CMK (cell line): ENCODE data around the gene N4BP2.

Experiments used
- DNase-seq: peaks from one replicate; pipeline ENCODE4 v3.0.0-alpha.2; 2010; ENCODE audit warnings: low read depth

Gene N4BP2

DNA sequence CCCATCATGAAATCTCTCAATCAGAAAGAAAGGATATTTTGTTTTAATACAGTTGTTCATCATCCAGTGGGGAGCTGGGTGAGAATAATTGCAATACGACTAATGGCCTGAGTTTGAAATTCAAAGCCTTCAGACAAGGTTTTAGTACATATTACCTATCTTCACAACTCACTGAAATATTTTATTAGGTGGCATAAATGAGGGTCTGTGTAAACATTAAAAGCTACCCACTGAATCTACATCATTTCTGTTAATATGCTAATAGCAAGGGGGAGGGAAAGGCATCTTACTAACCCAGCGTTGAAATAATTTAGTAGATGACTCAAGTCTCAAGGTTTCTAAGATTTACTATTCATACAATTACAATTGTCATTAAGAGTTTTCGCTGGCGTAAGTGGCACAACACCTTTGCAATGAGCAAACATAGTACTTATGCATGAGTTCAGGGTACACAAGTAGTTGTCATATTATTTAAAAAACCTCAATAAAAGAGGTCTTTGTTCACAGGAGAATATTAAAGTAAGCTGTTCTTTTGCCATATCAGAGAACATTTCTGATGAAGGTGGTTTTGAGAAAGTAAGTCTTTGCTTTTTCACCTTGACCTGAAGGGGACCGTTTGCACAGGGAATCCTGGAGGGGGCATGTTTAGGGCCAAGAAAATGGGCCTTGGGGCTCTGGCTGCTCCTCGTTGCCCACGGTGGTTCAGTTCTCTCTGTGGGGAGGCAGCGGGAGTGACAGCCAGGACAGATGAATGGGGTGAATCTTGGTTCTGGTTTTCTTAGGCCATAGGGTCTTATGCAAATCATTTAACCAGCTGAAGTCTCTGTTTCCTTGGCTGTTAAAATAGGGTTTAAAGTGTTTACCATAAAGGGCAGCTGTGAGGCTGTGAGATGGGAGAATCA, 135.7 kb downstream of the N4BP2 start:
- DNase-seq = no peak

DNA sequence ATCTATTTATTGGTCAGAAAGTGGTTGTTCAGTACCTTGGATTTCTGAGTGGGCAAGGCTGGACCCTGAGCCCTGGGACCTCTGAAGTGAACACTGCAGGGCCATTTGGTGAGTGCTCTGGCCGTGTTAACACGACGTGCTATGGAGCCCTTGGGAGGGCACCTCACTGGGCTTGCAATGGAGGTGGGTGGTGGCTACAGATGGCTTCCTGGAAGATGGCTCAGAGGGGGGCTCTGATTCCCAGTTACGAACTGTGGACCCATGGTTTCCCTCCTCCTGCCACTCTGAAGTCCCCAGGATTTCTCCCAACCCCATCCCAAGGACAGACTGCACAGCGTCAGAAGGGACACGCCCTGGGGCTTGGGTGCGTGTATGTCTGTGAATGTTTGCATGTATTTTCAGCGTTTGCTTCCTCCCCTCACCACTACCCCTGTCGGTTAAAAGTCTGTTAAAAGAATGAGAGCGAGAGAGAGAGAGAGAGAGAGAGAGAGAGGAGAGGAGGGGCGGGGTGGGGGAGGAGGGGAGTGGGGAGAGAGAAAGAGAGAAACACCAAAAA, 136.4 kb downstream of the N4BP2 start:
- DNase-seq = no peak

DNA sequence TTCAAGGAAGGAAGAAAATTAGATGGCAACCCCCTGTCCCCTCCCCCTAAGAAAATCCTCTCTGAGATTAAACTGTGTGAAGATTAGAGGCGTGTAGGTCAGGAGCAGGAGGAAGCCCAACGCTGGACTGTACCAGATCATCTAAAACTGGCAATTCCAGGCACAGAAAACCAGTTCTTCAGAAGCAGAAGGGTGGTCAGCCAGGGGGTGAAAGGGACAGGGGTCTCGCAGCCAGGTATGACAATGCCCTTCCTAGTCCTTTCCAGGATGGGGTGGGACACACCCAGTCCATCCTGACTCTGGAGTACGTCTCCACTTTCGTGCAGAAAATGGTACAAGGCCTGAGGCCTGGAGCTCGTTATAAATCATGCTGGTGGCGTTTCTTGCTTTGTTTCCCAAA, 136.9 kb downstream of the N4BP2 start:
- DNase-seq = no peak

DNA sequence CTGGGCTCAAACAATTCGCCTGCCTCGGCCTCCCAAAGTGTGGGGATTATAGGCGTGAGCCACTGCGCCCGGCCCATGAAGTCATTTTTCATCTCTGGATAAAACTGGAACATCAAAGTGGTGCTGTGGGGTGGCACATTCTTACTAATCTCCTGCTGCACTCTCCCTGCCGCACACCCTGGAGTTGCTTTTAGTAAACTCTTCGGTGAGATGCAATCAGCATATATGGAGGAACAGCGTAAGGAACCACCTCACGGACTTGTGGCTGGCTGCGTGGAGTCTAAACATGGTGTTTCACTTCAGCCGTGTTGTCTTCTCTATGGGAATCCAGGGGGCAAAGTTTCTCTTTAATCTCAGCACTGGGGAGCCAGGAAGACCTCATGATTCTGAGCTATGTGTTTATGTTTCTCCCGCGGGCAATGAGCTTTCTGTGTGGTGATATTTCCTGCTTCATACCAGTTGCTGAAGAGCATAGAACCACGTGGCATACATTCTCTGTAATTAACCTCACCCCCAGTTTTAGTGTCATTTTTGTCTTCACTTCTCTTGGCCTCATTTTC, 138.0 kb downstream of the N4BP2 start:
- DNase-seq = no peak

DNA sequence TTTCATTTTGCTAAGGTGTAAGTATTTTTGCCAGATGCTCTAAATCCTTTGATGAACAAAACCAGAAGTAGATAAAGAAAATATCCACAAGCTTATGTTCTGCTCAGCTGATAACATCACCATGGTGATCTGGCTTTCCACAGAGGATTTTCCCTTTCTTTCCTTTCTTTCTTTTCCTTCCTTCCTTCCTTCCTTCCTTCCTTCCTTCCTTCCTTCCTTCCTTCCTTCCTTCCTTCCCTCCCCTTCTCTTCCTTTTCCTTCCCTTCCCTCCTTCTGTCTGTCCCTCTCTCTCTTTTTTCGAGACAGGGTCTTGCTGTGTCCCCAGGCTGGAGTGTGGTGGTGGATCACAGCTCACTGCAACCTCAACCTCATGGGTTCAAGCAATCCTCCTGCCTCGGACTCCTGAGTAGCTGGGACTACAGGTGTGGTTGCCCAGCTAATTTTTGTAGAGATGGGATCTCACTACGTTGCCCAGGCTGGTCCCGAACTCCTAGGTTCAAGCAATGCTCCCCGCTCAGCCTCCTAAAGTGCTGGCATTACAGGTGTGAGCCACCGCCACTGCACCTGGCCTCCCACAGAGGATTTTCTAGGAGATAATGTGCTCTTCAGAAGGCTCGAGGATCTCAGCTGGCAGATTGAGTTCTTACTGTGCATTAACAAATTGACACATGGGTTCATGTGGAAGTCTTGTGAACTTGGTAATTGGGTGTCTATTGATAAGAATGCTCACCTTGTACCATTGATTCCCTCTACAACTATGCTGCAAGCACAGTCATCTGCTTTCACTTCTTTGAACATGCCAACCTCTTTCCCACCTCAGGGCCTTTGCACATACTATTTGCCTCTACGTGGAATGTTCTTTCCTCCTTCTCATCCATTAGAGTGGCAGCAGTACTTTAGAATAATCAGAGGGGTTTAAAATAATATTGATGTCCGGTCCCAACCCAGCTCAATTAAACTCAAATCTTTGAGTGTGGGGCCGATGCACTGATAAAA, 138.8 kb downstream of the N4BP2 start:
- no peak for DNase-seq

DNA sequence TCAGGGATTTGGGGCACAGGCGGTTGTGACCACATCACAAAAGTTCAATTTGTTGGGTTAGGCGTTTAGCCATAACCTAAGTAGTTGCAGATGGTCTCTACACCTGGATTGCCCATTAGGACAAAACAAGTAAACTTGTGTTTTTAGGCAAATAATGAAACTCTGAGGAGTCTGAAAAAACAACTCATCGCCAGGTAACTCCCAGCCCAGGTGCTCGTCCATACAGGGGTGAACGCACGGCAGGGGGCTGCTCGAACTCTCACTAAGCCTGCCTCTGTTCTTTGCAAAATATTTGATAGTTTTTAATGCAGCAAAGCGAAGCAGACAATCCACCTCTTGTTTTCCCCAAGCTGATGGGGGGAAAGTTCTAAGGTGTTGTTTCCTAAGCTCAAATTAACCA, 139.6 kb downstream of the N4BP2 start:
- DNase-seq = no peak

DNA sequence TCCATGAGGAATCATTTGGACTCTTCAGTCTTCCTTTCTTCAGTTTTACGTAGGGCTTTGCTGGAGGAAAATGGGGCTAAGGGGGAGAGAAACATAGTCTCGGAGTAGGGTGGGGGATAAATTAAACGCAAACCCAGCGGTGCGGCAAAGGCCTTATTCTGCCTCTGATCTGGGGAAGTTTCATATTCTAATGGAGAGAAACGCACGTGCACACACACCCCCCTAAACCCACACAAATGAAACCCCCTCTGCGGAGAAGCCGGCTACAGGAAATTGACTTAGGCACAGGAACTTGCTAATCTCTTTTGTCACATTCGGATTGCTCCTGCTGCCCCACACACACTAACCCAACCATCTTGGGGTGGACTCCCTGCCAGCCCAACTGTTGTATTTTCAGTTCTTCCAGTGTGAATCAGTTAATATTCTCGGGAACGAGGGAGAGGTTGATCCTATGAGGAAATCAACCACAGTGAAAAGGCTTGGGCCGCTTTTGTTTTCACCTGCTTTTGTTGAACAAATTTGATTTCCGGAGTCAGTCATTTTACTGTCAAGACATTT, 140.2 kb downstream of the N4BP2 start, which contains the start of gene RHOH:
RHOH (plus strand) TSS at position 308 of the 558 bp plus-strand sequence. CDS start 46,356 bp downstream, outside the sequence.
- DNase-seq = no peak

DNA sequence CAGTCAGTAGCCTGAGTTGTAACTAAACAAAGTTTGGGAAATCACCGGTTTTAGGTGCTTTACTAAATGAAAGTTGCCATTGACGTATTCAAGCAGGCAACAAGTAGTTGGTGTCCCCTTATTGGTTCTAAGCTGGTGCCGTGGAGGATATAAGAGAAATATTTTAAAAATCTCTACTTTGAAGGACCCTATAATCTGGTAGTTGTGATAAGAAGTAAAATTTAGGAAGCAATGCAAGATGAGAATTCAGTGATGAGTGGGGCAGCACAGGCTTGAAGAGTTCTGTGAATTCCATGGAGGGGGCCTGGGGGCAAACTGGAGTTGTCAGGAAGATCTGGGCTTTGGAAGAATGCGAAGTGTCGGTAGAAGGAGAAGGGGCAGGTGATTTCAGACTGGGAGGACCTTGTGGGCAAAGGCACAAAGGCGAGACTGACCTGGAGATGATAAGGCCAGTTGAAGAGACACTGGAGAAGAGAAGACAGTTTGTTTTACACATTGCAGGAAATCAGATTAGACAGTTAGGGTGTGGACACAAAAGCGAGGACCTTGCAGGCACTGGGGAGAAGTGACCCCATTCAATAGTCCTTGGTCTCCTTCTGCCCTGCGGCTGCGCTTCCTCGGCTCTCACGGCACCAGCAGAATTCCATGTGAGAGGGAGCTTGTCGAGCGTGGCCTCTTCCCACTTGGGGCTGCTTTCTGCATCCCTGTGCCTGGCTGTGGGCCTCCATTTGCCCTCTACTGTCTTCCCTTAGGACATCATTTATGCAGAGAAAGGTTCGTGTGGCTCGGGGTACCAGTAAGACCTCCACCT, 141.4 kb downstream of the N4BP2 start:
- no peak for DNase-seq

DNA sequence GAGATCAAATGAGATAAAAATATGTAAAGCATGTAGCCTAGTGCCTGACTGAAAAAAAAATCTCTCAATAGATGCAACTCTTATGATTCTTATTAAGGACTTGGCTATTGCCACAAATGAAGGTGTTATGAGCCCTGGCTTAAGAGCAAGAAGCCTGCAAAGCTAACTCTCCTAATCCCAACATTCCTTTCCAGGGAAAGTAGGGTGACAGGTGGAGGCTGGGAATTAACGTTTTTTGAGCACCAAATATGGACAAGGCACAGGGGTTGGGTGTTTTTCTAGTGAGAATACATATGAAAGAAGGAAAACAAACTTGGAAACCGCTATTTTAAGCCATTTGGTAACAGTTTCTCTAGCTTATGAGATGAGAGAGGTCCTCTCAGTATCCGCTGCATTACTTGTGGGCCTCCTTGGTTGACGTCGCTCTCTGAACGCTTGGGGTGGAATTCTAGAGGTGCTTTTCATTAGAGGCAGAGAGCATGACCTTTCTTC, 142.6 kb downstream of the N4BP2 start:
- no peak for DNase-seq

DNA sequence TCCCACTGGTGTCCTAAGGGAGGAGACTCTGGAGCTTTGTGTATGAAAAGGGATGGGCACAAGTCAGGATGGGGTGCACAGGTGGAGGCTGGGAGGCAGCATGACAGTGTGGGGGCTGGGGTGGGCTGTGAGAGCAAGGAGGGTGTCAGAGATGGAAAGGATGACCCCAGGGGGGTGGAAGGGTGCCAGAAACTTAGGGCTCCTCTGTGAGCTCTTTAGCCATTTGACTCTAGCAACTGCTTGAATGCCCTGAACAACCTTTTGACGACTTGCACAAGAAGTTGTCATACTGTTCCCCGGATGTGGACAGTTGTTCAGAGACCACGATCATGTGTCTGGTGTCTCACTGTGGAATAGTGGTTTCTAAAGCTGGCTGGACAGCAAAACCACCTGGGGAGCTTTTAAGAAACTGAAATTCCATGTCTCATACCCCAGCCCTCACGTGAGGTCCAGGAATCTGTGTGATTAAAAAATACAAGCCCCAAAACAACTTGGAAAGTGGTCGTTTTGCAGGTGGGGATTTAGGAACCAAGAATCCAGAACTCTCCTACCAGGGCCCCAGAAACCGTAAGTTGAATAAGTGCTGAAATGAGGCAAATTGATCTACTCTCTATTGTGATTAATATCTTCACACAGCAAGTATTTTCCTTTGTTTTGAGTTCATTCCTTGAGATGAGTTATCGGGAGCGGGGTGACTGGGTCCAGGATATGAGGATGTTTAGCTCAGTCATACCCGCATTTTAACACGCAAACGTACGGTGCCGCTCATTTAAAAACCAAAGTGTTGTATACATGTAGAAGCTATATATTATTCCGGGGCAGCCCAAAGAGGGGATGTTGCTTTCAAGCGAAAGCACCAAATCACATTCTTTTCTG, 143.6 kb downstream of the N4BP2 start:
- no peak for DNase-seq

DNA sequence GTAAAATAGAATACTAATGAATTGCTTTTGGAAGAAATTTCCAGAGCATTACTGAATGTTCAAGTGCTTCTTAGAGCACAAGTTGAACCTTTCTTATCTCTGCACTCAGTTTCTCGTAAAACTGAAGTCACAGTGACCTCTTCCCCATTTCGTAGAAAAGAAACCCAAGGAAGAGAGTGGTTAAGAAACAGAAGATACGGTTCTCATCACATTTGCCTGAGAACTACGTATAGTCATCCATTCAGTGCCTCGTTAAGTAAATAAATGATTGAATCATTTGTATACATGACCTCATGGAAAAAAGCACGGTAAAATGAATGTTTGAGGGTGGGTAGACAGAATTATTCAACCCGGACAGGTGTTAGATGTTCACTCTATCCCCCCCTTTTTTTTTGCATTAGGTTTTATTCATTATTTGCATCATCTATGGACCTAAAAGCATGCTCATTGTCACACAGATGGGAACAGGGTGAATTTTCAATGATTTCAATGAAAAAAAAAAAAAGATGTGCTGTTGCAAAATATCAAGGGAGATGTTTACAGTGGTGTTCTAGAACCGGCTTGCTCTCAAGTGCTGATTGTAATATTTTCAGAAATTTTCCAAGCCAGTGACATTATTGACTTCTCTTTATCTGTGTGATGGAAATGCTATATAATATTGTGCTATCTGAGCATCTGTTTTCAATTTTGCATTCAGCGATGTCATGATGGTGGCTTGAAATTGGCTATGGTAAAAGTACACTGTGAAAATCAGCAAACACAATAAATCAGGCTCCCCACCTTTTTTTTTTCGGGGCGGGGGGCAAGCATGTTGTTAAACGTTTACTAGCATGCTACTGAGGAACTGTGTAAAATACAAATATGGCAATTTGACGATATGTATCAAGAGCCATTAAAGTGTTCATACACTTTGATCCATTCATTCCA, 144.5 kb downstream of the N4BP2 start:
- DNase-seq = no peak

DNA sequence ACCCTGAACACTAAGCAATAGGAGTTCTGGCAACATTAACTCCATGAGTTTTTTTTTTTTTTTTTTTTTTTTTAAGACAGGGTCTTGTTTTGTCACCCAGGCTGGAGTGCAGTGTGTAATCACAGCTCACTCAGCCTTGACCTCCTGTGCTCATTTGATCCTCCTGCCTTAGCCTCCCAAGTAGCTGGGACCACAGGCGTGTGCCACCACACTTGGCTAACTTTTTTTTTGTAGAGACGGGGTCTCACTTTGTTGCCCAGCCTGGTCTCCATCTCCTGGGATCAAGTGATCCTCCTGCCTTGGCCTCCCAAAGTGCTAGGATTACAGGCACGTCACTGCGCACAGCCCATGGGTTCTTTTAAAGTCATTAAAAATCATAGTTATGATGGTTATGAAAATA, 145.2 kb downstream of the N4BP2 start:
- DNase-seq = no peak

DNA sequence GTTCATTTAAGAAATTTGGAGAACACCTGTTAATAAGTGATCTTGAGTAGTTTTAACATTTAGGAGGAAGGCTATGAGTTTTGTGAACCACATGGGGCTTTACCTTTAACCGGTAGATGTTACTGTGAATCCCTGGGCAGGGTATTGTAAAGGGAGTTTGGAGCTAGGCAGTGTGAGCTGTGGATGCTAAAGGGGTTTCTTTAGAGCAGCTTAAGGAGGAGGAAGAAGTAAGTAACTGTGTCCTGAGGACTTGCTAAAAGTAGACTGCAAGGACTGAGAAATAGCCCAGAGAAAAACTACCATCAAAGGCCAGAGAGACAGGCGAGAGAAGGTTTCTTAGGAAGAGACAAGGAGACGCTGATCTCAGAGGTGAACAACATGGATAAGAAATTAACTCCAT, 145.8 kb downstream of the N4BP2 start:
- DNase-seq = no peak

DNA sequence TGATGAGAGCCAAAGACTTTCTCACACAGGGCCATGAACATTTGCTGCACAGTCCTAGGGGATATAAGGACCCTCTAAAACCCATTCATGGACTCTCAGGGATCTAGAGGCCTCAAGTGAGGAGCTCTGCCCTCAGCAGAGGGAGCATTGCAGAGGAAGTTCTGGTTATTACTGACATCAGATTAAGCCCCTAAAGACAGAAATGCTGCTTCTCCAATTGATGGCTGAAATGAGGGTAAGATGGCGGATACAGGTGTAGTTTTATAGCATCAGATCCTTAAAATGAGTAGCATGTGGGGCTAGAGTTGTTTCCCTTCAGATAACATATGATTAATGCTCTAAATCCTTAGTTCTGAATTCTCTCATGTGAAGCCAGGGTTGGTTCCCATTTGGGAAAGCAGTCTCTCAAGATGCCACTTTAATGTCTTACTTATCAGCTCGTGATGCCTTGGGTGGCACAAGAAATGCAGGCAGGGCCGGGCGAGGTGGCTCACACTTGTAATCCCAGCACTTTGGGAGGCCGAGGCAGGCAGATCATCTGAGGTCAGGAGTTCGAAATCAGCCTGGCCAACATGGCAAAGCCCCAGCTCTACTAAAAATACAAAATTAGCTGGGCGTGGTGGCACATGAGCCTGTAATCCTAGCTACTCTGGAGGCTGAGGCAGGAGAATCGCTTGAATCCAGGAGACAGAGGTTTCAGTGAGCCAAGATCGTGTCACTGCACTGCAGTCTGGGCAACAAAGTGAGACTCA, 148.0 kb downstream of the N4BP2 start:
- no peak for DNase-seq

DNA sequence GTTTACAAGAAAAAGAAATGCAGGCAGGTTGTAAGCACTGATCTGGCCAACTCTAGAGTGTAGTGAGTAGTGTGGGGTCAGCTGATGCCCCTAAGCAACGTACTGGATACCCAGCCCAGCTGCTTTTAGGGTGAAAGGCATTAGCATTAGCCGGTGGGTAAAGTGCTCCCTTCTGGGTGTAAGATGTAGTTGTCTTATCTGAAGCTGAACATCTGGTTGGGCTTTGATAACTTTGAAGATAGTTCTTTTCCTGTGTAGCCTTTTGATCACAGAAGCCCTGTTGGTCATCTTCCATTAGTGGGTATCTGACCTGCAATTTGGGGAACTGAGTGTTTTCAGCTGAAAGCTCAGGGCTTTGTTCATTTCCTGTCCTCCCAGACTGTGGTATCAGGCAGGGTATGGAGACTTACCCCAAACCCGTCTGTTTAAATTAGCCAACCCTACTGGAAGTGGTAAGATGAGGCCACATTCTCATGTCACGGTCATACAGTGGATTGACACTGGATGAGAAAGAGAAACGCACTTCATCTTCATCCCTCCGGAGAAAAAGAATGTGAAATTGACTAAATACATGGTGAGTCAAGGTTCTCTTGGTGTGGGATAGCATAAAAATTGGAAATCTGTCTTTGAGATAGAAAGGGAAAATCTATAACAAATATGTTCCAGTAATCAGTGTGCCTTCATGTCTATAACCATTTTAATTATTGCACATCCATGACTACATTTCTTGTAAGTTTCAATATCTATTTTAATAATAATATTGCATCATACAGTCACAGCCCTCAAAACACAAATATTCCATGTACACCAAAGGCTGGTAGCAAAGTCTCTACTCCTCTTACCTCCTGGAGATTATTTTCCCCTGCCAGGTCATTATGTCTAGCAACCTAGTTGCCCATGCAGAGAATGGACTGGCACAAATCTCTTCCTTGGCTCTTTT, 148.9 kb downstream of the N4BP2 start:
- peak; percentile 76 for DNase-seq

DNA sequence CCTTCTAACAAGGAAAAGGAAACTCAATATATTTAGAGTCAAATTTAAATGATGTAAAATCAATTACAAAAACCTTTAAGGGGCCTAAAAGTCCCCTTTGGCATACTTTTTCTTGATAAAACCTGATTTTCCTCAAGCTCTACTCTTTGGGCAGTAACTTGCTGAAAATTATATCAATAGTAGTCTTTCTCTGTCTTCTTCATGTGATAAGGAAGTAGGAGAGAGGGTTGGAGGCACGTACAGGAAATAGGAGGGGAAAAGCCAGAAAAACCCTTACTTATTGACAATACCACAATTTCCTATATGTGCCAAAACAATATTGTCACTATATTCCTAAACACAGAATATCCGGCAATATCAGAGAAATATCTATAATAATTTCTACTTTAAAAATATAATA, 149.8 kb downstream of the N4BP2 start:
- no peak for DNase-seq
